D341Med (cell line): ENCODE measurements around the gene AUNIP.

Source experiments
- DNase-seq: peaks from one replicate; pipeline ENCODE4 v3.0.0; 2012; ENCODE audit warnings: low spot score

Gene AUNIP

DNA sequence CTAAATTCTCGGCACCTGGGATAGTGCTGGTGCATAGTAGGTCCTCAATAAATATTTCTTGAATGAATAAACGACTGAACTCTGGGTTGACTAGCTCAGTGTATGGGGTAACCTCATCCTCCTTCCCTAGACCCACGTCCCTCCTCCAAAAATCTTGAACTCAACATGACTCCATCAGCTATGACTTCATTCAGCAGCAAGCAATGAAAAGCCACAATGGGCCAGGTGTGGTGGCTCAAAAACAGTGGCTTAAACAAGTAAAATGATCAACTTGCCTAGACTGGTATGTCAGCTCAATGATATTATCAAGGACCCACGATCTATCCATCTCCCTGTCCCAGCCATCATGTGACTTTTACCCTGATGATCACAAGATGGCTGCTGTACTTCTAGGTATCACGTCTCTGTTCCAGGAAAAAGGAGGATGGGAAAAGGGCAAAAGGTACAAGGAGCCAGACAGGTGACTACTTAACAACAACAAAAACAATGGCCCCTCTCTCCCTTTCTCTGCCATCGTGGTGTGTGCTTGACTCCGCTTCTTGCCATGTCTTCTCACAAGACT, 29.2 kb upstream of the AUNIP start:
- DNase-seq, result no peak

DNA sequence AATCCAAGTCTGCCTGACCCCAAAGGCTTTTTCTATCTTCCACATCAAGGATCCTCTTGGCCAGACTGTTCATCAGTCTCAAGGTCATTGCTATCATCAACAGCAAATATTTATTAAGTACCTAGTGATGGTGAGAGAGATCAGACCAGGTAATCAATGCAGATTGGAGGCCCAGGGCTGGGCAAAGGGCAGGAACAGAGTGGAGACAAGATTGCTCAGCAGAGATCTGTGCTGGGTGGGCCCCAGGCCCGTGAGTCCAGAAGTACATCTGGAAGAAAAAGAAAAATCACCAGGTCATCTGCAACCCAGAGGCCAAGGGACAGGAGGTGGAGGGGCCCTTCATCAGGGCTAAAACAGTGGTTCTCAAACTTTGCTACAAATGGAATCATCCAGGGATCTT, 26.3 kb upstream of the AUNIP start:
- no peak for DNase-seq

GRCh38 chr1:25881266-25881665, 22.0 kb upstream of the AUNIP start:
- no peak for DNase-seq

GRCh38 chr1:25880518-25880917, 21.3 kb upstream of the AUNIP start:
- no peak for DNase-seq

DNA sequence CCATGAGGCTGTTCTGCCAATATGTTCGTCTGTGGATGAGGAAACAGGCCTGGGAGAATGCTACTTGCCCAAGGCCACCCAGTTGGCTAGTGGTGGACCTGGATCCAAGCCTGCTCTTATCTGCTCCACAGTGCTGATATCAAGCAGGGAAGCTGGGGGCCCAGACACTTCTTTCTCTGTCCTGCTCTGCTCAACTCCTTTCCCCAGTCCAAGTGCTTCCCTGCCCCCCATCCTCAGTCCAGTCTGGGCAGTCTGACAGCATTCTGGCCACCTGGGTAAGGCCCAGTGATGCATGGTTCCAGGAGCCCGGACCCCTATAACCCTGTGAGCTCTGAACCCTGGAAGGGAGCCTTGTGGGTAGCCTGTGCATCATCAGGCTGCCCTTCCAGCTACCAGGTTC, 20.4 kb upstream of the AUNIP start:
- no peak for DNase-seq

- DNase-seq, result no peak
Observed at GRCh38 chr1:25878690-25879089, 19.4 kb upstream of the AUNIP start.

GRCh38 chr1:25877155-25877554, 17.9 kb upstream of the AUNIP start:
- DNase-seq, result no peak

DNA sequence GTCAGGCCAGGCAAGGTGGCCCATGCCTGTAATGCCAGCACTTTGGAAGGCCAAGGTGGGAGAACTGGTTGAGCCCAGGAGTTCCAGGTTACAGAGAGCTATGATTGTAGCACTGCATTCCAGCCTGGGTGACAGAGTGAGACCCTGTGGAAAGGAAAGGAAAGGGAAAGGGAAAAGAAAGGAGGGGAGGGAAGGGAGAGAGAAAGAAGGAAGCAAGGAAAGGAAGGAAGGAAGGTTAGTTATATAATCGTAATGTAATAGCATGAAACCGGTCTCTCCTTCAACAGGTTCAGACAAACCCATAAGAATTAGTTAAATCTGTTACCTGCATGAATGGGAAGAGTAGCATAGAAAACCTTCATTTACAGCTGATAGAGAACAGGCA, 17.4 kb upstream of the AUNIP start:
- DNase-seq, result no peak

DNA sequence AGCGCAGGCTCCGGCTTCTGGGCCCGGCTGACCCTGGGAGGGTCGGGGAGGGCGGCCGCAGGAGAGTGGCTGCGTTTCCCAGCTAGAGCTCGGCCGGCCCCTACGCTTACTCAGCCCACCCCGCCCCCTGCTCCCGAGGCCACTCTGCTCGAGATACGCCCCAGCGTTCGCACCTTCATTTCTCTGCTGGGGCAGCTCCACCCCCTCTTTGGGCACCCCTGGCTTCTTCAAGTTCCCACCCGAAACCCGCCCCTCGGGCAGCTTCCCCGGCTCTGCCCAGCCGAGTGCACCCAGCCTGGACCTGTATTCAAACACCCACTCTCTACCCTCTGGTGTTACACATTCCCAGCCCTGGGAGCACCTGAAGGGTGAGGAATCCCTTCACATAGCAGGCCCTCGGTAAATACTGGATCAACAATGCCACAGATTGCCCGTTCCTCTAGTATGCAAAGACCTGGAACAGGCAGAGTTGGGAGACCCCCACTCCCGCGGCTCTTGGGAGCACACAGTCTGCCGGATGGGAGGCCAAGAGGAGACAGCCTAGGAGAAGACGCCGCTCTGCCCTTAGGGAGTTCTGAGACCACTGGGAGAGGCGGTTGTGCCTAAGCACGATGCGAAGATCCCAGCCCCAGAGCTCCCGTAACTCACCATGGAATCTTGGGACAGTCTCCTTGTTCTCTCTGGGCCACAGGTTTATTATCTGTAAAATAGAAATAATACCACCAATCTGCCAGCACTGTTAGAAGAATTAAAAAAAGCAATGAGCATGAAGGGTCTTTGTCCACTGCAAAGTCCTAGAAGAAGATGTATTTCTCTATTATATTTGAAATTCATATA, 16.8 kb upstream of the AUNIP start:
- DNase-seq, result no peak

DNA sequence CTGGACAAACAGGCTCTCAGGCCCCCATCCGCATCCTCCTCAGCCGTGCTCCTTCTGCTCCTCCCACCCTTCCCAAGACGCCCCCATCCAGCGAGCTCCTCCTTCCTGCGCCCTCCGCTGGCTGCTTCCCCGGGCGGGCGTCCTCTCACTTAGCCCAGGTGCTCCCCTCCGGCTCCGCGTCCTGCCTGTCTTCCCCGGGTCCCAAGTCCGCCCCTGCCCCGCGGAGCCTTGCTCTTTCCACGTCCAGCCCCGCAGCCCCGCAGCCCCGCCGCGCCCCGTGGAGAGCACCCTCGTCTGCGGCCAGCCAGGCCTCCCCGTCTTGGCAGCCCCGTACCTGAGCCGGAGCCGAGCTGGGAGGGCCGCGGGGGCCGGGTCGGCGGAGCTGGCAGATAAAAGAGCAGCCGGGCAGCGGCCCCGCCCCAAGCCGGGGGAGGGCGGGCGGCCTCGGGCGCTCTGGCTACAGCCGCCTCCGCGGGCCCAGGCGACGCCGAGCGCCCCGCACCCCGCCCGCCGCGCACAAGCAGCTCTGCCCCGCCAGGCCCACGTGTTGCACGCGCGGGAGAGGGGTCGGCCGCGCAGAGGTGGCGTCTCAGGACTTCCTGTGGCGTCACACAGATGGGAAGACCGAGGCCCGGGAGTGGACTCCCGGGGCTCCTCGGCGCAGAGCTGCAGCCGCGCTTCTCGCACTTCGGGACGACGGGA, 16.0 kb upstream of the AUNIP start, which contains the start of gene PAQR7:
Gene PAQR7, minus strand, starts transcription at position 555 of the 702 bp plus-strand sequence. CDS start 11,869 bp downstream, outside the sequence.
- peak; percentile 64 for DNase-seq

GRCh38 chr1:25874635-25875153, 15.4 kb upstream of the AUNIP start:
- DNase-seq, result no peak

DNA sequence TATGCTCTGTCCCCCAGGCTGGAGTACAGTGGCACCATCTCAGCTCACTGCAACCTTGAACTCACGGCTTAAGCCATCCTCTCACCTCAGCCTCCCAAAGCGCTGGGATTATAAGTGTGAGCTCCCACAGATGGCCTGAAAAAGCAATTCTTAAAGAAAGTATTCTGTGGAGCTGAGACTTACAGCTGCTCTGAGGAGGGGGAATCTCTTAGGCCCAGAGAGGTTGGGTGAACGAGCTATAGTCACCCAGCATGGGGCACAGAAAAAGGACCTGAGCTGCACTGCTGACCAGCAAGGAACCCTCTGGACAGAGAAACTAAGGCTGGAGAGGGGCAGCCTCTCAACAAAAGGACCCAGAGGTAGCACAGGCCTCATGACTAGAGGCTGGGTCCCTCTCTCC, 15.0 kb upstream of the AUNIP start:
- no peak for DNase-seq

- DNase-seq, result peak; percentile 16
Observed at GRCh38 chr1:25873120-25873519, 13.9 kb upstream of the AUNIP start.

DNA sequence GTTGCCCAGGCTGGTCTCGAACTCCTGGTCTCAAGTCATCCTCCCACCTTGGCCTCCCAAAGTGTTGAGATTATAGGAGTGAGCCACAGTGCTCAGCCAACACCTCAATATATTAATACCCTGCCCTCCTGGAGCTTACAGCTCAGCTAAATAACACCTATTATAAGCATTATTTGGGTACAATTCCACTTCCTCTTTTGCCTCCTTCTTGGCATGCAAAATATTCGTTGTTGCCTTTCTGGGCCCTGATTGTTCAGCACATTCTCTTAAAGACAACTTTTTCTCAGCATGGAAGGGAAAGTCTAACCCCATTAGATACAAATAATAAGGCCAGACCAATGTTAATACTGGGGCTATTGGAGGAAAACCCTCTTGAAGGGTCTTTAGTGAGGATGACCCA, 13.5 kb upstream of the AUNIP start:
- DNase-seq, result no peak

DNA sequence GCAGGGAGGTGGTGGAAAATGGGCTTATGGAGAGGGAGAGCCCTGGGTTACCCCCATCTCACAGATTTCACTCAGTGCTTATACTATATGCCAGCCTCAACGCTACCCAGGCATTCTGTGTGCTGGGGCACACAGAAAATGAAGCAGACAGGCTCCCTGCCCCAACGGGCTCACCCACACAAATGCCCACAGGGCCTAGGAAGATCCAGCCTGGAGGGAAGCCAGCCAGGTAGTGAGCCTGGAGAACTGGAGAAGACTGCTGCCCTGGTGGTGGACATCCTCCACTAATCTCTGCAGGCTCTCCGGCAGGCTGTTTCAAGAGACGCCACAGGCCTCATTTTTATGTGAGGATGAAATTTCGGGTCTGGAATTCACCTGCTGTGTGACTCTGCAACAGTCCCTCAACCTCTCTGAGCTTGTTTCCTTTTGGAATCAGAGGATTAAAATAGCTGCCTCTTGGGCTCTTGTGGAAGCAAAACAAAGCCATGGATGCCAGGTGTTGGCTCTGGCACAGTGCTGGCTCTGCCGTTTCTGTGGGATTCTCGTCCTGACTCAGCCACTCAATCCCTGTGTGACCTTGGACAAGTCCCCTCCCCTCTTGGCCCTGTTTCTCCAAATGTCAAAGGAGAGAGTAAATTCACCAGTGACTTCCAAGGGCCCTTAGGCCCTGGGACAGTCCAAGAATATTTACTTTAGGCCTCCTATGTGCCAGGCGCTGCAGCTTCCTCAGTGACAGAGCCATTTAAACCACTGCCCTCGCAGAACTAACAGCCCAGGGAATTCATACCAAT, 12.6 kb upstream of the AUNIP start:
- no peak for DNase-seq

- no peak for DNase-seq
Observed at GRCh38 chr1:25871086-25871703, 11.9 kb upstream of the AUNIP start.

GRCh38 chr1:25870614-25871013, 11.4 kb upstream of the AUNIP start:
- DNase-seq, result no peak

DNA sequence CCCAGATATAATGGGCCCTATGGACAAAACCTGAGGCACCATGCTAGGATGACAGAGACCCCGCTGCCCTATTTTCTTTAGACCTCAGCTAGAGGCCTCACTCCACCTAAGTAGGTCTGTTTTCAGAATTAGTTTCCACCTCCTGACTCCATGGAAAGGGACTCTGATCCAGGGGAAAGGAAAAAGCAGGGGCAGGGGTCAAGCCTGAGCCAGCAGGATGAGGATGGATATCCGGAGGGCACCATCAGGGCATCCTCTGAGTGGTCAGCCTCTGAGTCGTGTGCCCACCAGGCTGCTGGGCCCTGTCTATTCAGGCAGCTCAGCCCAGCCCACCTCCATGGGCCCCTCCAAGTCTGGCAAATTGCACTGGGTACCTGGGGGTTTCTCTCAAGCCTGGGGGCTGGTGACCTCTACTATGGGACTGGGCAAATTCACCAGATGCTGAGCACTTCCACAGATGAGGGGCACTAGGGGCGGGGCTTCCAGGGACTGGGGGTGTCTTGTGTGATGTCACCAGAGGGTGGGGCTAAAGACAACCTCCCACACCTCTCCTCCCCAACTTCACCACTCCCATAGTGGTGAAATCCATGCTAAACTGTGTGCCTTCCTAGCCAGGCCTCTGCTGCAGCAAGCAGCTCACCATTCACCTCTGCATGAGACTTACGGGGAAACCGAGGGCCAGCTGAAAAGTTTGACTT, 10.8 kb upstream of the AUNIP start:
- no peak for DNase-seq

DNA sequence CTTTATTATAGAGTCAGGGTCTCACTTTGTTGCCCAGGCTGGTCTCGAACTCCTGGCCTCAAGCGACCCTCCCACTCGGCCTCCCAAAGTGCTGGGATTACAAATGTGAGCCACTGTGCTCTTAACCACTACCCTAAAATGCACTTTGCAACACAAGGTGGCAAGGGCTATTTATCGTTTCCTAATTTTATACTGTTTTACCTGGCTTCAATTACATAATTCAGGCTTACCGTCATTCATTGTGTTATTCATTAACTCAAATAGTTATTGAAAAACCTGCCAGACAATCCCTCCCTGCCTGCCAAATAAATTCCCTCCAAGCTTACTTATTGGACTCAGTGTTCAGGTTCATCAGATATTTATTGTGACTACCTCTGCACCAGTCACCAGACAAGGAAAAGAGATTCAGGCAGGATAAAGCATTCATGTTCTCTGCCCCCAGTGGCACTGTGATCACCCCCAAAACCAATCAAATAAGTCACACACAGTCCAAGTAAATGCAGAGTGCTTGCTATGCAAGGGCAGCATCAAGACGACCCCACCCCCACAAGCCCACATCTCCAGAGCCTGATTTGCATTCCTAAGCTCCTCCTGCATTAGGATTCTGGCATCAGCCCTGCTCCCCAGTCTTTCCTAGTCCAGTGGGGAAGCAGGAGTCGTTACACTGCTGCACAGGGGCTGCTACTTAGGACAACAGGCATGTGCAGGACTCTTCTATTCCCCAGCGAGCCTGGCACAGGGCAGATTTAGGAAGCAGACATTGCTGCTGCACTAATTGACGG, 8.1 kb upstream of the AUNIP start:
- DNase-seq, result no peak

DNA sequence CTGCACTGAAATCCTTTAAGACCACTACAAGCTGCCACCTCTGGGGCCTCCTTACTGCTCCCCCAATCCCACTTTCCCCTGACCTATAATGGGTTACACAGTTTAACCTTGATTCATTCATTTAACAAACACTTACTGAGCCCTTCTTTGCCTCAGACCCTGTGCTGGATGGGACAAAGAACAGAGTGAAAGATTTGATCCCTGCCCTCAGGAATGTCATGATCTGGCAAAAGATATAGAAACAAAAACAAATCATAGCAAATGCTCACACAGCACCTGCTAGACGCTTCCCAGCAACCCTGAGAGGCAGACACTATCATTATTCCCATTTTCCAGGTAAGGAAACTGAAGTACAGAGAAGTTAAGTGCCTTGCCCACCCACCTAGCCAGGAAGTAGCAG, 7.0 kb upstream of the AUNIP start:
- DNase-seq, result no peak
